HG03159 (cell line): Measurements from ENCODE around the gene LDLR.
"Not testable (repeated sequence)": the region's sequence is repeated elsewhere in the genome, so short reads cannot be mapped to it uniquely, and the experiment has no call there.

Experiments
- ATAC-seq: cut with Tn5 transposase; IDR thresholded peaks from one replicate; pipeline ENCODE4 v1.9.1; 2021; ENCODE audit warnings: mild to moderate bottlenecking, moderate library complexity; ENCODE audit not compliant: unreplicated experiment

The LDLR gene

DNA sequence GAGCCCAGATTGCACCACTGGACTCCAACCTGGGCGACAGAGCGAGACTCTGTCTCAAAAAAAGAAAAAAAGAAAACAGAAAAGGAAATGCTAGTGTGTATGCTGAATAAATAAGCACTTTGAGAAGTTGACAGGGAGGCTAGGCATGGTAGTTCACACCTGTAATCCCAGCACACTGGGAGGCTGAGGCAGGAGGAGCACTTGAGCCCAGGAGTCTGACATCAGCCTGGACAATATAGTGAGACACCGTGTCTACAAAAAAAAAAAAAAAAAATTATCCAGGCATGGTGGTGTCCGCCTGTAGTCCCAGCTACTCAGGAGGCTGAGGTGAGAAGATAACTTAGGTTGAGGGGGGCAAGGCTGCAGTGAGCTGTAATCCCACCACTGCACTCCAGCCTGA lies 19.1 kb upstream of the LDLR start:
- no peak for ATAC-seq

DNA sequence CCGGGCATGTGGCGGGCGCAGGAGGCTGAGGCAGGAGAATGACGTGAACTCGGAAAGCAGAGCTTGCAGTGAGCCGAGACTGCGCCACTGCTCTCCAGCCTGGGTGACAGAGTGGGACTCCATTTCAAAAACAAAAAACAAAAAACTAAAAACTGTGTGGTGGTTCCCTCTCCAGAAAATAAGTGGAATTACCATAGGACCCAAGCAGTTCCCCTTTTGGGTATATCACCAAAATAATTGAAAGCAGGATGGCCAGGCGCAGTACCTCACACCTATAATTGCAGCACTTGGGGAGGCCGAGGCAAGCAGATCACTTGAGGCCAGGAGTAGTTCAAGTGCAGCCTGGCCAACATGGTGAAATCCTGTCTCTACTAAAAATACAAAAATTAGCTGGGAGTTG lies 15.7 kb upstream of the LDLR start:
- no peak for ATAC-seq

DNA sequence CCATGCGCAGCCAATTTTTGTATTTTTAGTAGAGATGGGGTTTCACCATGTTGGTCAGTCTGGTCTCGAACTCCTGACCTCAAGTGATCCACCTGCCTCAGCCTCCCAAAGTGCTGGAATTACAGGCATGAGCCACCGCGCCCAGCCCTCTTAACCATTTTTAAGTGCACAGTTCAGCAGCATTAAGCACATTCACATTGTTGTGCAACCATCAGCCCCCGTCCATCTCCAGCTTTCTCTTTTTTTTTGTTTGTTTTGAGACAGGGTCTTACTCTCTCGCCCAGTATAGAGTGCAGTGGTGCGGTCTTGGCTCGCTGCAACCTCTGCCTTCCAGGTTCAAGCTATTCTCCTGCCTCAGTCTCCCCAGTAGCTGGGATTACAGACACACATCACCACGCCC lies 12.5 kb upstream of the LDLR start:
- ATAC-seq = not testable (repeated sequence)

DNA sequence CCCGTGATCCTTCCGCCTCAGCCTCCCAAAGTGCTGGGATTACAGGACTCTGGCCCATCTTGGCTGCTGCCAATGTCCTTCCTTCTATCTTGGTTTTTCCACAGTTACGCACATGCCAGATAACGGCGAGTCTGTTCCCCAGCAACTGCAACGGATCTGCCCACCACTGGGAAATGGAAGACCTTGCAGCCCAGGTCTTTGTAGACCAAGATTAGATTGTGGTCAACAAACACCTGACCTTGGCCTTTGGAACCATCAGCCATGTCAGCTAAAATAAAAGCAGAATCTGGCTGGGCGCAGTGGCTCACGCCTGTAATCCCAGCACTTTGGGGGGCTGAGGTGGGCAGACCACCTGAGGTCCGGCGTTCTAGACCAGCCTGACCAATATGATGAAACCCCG lies 10.4 kb upstream of the LDLR start:
- no peak for ATAC-seq

DNA sequence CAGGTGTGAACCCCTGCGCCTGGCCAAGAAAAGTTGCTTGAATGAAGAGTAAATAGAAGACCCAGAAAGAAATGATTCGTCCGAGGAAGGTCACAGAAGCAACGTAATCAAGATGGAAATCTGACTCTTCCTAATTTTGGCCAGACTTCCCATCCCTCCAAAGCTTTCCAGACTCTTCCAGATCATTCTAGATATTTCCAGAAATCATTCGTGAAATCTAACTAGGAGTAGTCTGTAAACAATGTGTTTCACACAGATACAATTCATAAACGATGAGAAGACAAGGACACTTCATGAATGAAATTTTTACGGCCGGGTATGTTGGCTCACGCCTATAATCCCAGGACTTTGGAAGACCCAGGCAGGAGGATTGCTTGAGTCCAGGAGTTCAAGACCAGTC lies 9.3 kb upstream of the LDLR start:
- no peak for ATAC-seq

DNA sequence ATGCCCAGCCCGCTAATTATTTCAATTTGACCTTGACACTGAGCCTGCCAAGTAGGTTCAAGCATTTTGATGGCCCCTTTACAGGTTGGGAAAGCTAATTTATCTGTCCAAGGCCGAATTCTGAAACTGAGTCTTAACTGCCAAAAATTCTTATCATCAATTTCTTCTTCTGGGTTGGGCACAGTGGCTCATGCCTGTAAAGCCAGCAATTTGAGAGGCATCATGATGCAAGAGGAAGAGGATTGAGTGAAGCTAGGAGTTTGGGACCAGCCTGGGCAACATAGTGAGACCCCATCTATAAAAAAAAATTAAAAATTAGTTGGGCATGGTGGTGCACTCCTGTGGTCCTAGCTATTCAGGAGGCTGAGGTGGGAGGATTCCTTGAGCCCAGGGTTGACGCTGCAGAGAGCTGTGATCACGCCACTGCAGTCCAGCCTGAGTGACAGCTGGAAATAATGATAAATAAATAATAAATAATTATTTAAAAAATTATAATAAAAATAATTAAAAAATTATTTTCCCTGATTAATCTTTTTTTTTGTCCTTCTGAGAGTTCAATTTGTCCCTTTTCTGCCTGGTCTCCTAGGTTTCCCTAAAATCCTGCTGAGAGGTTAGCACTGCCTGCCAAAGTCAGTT lies 1.3 kb upstream of the LDLR start:
- ATAC-seq = no peak

DNA sequence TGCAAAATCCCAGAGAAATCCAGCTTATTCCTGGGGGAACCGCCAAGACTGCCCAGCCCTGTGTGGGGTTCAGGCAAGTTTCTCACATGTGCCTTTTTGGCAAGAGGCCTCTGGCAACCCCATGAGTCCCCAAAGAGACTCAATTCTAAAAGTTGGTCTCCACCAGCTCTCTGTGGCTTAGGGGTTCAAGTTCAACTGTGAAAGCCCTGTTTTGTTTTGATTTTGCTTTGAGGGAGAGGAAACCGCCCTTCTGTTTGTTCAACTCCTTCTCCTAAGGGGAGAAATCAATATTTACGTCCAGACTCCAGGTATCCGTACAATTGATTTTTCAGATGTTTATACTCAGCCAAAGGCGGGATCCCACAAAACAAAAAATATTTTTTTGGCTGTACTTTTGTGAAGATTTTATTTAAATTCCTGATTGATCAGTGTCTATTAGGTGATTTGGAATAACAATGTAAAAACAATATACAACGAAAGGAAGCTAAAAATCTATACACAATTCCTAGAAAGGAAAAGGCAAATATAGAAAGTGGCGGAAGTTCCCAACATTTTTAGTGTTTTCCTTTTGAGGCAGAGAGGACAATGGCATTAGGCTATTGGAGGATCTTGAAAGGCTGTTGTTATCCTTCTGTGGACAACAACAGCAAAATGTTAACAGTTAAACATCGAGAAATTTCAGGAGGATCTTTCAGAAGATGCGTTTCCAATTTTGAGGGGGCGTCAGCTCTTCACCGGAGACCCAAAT lies 583 bp upstream of the LDLR start:
- ATAC-seq = no peak

DNA sequence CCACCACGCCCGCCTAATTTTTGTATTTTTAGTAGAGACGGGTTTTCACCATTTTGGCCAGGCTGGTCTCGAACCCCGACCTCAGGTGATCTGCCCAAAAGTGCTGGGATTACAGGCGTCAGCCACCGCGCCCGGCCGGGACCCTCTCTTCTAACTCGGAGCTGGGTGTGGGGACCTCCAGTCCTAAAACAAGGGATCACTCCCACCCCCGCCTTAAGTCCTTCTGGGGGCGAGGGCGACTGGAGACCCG lies 676 bp downstream of the LDLR start:
- not testable (repeated sequence) for ATAC-seq

DNA sequence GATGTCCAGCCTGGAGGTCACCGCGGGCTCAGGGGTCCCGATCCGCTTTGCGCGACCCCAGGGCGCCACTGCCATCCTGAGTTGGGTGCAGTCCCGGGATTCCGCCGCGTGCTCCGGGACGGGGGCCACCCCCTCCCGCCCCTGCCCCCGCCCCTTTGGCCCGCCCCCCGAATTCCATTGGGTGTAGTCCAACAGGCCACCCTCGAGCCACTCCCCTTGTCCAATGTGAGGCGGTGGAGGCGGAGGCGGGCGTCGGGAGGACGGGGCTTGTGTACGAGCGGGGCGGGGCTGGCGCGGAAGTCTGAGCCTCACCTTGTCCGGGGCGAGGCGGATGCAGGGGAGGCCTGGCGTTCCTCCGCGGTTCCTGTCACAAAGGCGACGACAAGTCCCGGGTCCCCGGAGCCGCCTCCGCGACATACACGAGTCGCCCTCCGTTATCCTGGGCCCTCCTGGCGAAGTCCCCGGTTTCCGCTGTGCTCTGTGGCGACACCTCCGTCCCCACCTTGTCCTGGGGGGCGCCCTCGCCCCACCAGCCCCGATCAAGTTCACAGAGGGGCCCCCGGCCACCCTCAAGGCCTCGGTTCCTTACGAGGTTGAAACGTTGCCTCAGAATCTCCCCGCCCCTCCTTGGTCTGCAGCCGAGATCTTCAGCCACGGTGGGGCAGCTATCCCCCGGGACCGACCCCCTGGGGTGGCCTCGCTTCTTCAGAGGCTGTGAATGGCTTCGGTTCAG lies 1.2 kb downstream of the LDLR start:
- peak; percentile 79 for ATAC-seq

DNA sequence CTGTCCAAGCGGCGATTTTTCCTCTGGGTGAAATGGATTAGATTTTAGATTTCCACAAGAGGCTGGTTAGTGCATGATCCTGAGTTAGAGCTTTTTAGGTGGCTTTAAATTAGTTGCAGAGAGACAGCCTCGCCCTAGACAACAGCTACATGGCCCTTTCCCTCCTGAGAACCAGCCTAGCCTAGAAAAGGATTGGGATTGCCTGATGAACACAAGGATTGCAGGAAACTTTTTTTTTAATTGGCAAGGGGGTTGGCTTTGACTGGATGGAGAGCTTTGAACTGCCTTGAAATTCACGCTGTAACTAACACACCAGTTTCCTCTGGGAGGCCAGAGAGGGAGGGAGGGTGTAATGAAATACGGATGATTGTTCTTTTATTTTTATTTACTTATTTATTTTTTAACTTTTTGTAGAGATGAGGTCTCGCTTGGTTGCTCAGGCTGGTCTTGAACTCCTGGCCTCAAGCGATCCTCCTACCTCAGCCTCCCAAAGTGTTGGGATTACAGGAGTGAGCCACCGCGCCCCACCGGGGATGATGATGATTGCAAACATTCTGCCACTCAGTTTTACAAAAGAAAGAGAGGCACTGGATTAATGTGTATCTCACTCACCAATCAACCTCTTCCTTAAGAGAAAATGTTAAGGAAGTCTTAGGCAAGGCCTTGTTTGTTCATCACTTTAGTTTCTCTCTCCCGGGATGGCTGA lies 1.9 kb downstream of the LDLR start:
- no peak for ATAC-seq

DNA sequence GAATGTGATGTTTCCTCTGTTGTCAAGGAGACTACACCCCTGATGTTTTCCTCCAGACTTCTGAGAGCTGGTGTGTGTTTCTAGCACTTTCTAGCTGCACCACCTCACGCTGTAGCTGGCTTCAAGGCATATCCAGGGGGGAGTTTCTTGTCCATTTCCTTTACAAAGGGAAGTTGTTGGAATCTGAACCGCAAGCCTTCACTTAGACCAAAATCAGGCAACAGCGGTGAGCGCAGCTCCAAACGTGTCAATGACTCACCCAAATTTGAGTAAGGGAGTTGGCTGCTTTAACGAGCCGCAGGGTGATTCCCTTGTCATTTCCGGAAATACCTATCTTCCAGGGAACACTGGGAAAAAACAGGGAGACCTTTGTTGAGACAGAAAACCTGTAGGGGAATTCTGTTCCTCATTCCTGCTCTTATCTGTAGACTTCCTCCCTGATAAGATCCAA lies 2.5 kb downstream of the LDLR start:
- no peak for ATAC-seq

DNA sequence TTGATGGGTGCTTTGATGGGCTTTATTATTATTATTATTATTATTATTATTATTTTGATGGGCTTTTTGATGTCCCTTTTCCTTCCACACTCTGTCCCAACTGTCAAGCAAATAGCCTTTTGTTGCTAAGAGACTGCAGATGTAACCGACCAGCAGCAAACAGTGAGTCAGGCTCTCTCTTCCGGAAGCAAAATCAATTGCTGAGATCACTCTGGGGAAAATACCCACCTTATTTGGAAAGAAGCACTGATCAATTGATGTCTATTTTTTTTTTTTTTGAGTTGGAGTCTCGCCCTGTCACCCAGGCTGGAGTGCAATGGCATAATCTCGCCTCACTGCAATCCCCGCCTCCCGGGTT lies 2.9 kb downstream of the LDLR start:
- no peak for ATAC-seq

DNA sequence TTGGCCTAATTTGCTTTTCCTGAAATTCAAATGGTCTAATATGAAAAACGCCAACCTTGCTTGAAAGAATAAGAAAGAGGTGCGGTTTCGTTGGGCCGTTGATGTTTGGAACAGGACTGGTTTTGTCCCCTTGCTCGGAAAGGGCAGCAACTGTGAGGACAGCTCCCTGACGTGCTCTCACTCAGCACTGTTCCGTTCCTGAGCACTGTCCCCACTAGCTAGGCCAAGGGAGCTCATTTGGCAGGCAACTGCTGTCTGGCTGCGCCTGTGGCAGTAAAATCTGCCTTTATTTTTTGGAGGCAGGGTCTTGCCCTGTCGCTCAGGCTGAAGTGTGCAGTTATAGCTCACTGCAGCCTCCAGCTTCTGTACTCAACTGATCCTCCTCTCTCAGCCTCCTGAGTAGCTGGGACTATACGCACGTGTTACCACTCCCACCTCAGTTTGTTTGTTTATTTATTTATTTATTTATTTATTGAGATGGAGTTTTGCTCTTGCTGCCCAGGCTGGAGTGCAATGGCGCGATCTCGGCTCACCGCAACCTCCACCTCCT lies 4.5 kb downstream of the LDLR start:
- ATAC-seq = no peak

DNA sequence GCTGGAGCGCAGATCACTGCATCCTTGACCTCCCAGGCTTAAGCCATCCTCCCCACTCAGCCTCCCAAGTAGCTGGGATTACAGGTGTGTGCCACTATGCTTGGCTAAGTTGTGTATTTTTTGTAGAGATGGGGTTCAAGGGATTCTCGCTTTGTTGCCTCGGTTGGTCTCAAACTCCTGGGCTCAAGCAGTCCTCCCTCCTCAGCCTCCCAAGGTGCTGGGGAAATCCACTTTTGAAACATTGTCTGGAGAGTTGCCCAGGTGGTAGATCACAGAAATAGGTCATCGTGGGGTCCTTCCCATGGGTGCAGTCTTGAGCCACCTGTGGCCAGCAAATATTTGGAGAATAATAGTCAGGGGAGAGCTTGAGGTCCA lies 5.2 kb downstream of the LDLR start:
- no peak for ATAC-seq

DNA sequence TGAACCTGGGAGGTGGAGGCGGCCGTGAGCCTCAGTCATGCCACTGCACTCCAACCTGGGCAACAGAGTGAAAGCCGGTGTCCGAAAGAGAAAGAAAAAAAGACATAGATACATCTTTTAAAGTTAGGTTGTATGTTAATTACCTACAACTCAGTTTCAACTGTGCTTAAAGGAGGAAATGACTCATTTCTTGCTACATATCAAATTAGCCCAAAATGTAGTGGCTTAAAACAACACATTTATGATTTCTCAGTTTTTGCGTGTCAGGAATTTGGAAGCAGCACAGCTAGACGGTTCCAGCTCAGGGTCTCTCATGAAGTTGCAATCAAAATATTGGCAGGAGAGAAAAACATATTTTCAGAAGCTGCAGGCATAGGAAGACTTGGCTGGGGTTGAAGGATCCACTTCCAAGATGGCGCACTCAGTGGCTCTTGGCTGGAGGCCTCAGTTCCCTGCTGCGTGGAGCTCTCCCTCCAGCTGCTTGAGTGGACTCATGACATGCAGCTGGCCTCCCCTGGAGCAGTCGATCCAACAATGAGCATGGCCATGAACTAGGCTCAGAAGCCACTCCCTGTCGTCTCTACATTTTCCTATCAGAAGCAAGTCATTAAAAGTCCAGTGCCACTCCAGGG lies 7.1 kb downstream of the LDLR start:
- ATAC-seq = peak; percentile 49

DNA sequence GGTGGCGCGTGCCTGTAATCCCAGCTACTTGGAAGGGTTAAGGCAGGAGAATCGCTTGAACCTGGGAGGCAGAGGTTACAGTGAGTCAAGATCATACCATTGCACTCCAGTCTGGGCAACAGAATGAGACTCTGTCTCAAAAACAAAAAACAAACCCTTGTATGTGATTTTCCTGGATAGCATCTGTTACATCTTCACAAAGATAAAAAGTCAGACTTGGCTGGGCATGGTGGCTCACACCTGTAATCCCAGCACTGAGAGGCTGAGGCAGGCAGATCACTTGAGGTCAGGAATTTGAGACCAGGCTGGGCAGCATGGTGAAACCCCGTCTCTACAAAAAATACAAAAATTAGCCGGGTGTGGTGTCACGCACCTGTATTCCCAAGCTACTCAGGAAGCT lies 8.1 kb downstream of the LDLR start:
- ATAC-seq = not testable (repeated sequence)

DNA sequence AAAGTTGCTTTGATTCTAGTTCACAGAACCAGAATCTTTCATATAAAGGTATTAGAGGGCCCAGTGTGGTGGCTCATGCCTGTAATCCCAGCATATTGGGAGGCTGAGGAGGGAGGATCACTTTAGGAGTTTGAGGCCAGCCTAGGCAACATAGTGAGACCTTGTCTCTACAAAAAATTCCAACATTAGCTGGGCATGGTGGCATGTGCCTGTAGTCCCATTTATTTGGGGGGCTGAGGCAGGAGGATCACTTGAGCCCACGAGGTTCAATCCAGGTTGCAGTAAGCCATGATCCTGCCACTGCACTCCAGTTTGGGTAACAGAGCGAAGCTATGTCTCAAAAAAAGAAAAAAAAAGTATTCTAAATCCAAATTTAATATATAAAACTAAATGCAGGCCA lies 9.1 kb downstream of the LDLR start:
- no peak for ATAC-seq

DNA sequence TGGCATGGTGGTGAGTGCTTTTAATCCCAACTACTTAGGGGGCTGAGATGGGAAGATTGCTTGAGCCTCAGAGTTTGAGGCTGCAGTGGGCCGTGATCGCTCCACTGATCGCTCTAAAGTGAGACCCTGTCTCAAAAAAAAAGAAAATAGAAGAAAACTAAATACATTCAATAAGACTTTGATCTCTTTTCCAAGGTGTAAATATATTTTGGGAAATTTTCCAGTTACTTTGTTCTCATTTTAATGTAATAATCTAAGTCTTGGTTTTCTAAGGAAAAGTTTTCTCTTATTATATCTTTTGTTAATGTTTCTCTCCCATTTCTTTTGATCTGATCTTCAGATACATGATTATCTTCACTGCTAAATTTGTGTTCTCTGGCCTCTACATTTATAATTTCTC lies 9.6 kb downstream of the LDLR start:
- ATAC-seq = no peak

DNA sequence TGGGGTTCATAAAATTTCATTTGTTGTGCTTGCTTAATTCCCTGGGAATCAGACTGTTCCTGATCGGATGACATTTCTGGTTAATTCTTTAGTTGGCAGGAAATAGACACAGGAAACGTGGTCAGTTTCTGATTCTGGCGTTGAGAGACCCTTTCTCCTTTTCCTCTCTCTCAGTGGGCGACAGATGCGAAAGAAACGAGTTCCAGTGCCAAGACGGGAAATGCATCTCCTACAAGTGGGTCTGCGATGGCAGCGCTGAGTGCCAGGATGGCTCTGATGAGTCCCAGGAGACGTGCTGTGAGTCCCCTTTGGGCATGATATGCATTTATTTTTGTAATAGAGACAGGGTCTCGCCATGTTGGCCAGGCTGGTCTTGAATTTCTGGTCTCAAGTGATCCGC lies 10.8 kb downstream of the LDLR start:
- no peak for ATAC-seq

DNA sequence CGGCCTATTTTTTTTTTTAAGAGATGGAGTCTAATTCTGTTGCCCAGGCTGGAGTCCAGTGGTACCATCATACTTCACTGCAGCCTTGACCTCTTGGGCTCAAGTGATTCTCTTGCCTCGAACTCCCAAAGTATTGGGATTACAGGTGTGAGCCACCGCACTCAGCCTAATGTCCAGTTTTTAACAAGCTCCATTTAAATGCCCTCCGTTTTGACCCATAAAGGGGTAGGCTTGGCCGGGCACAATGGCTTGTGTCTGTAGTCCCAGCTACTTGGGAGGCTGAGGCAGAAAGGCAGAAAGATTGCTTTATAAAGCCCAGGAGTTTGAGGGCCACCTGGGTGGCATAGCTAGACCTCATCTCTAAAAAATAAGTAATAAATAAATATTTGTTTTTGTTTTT lies 11.8 kb downstream of the LDLR start:
- ATAC-seq = no peak

DNA sequence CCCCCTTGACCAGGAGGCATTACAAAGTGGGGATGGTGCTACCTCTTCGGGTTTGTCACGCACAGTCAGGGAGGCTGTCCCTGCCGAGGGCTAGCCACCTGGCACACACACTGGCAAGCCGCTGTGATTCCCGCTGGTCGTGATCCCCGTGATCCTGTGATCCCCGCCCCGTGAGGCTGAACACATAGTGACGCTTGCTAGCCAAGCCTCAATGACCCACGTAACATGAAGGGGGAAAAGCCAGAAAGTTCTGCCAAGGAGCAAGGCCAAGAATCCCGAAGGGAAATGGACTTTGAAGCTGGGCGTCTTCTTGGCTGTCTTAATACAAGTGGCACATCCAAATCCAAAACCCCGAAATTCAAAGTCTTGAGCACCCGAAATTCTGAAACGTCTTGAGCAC lies 13.7 kb downstream of the LDLR start:
- ATAC-seq = no peak
